ENCODE results near the gene ROBO2. TPM values are rescaled to one million over a fixed set of nuclear protein-coding genes. Genes with fewer than 3 reads are reported as not detected.

The ROBO2 gene
- polyA plus RNA-seq, 1 of the 3 experiments (the other 2 are of a cell fraction) = not detected

DNA sequence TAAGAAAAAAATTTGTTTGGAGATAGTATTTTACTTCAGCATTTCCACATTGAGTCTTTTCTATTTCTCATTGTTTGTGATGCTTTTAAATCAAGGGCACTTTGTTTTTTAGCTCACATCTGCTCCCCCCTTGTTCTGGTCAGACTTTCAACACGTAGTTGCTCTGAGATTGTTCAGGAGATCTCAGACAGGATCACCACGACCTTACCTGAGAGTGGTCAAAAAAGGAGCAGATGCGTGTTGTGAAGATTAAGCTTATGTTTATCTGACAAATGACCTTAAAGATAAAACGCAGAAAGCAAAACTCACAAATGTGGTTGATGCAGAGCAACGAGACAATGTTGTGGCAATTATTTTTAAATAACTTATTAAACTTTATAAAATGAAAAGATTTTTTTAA lies 298.3 kb downstream of the ROBO2 start:
- CTCF ChIA-PET = interaction anchor here (0.6 to 4.3 kb wide), 4 partner anchors 10 to 658 kb away, joined by 3 to 26 read pairs (median 6); no protein-coding TSS in a partner anchor
- Histone ChIP-seq H3K4me3 (ENCODE audit: low read depth in 2 of 2, low read length in 1 of 2) (no peak overlapping the region), H3K27ac (ENCODE audit: low read depth in 2 of 2, low read length in 1 of 2) (no peak overlapping the region), H3K9ac (no peak overlapping the region), H3K4me2 (no peak overlapping the region), H3K27me3 (ENCODE audit: insufficient read depth) (no peaks in the 10 kb centered on the region), H4K20me1 (ENCODE audit: insufficient read depth) (no peaks in the 10 kb centered on the region), H3K79me2 (ENCODE audit: insufficient read depth) (no peaks in the 10 kb centered on the region), H3K36me3 (replicated peaks in 1 of 2; ENCODE audit: control insufficient read depth in 1 of 2, insufficient read depth in 2 of 2, low read length in 1 of 2) (no peaks in the 10 kb centered on the region), H3K9me3 (no peaks in the 10 kb centered on the region), H3F3A (replicated peaks; ENCODE audit: insufficient read depth) (no peaks in the 10 kb centered on the region), H2AFZ (ENCODE audit: low read depth) (no peak overlapping the region), H3K9me2 (no peaks in the 10 kb centered on the region), H3K4me1 (ENCODE audit: control insufficient read depth in 1 of 2, insufficient read depth in 2 of 2, low read depth in 1 of 2, low read length in 1 of 2) (no peaks in the 10 kb centered on the region)
- no peak for DNase-seq
- POLR2A ChIA-PET = no interaction called here
- 41% methylated on average over 5 of the region's 5 CpGs for WGBS (ENCODE audit: low lambda C conversion rate)
- TF ChIP-seq, protein P1, sequence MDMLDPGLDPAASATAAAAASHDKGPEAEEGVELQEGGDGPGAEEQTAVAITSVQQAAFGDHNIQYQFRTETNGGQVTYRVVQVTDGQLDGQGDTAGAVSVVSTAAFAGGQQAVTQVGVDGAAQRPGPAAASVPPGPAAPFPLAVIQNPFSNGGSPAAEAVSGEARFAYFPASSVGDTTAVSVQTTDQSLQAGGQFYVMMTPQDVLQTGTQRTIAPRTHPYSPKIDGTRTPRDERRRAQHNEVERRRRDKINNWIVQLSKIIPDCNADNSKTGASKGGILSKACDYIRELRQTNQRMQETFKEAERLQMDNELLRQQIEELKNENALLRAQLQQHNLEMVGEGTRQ (IDR thresholded peaks at IDR 0.05; ENCODE audit: borderline replicate concordance, low read depth, low read length) = no peak
- no peak for TF ChIP-seq FOXJ3 (CRISPR knock-in tag; IDR thresholded peaks at IDR 0.05)
- no peak for TF ChIP-seq POLR2AphosphoS5 (IDR thresholded peaks at IDR 0.05; ENCODE audit: low read depth, low read length)
- TF ChIP-seq GABPA (IDR thresholded peaks at IDR 0.05; ENCODE audit: low read depth) = no peak
- no peak for TF ChIP-seq FOSL2 (IDR thresholded peaks at IDR 0.05; ENCODE audit: borderline replicate concordance, low read depth)
- no peak for TF ChIP-seq TAF1 (IDR thresholded peaks at IDR 0.05; ENCODE audit: borderline replicate concordance, low read depth, low read length)
- no peak for TF ChIP-seq RCOR1 (IDR thresholded peaks at IDR 0.05; ENCODE audit: low read length)
- TF ChIP-seq, protein P2, sequence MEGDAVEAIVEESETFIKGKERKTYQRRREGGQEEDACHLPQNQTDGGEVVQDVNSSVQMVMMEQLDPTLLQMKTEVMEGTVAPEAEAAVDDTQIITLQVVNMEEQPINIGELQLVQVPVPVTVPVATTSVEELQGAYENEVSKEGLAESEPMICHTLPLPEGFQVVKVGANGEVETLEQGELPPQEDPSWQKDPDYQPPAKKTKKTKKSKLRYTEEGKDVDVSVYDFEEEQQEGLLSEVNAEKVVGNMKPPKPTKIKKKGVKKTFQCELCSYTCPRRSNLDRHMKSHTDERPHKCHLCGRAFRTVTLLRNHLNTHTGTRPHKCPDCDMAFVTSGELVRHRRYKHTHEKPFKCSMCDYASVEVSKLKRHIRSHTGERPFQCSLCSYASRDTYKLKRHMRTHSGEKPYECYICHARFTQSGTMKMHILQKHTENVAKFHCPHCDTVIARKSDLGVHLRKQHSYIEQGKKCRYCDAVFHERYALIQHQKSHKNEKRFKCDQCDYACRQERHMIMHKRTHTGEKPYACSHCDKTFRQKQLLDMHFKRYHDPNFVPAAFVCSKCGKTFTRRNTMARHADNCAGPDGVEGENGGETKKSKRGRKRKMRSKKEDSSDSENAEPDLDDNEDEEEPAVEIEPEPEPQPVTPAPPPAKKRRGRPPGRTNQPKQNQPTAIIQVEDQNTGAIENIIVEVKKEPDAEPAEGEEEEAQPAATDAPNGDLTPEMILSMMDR (IDR thresholded peaks at IDR 0.05) = no peak

DNA sequence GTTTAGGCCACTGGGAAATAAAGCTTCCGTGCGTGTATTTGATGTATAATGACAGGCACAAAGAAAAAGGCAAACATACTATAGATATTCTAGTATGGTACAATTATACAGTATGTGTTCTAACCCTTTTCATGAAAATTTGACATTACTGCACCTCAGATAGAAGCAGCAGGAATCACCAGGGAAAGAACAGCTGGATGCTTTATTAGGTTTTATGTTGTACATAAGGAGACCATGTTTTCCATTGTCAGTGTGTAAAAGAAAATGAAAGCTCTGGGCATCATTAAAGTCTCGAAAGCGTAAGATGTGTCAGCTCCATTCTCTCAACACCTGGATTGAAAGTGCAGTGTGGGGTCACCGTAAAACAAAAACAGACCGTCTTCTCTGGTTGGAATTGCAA lies 302.1 kb downstream of the ROBO2 start:
- Histone ChIP-seq H3K9me2 (no peaks in the 10 kb centered on the region), H3K9ac (no peak overlapping the region), H4K20me1 (ENCODE audit: insufficient read depth) (no peaks in the 10 kb centered on the region), H3K4me3 (ENCODE audit: low read depth in 2 of 2, low read length in 1 of 2) (no peak overlapping the region), H2AFZ (ENCODE audit: low read depth) (no peak overlapping the region), H3K4me1 (ENCODE audit: control insufficient read depth in 1 of 2, insufficient read depth in 2 of 2, low read depth in 1 of 2, low read length in 1 of 2) (no peaks in the 10 kb centered on the region), H3F3A (replicated peaks; ENCODE audit: insufficient read depth) (no peaks in the 10 kb centered on the region), H3K4me2 (no peak overlapping the region), H3K27ac (ENCODE audit: low read depth in 2 of 2, low read length in 1 of 2) (no peak overlapping the region), H3K79me2 (ENCODE audit: insufficient read depth) (no peaks in the 10 kb centered on the region), H3K36me3 (replicated peaks in 1 of 2; ENCODE audit: control insufficient read depth in 1 of 2, insufficient read depth in 2 of 2, low read length in 1 of 2) (no peaks in the 10 kb centered on the region), H3K9me3 (no peaks in the 10 kb centered on the region), H3K27me3 (ENCODE audit: insufficient read depth) (no peaks in the 10 kb centered on the region)
- WGBS (ENCODE audit: low lambda C conversion rate) = 65% methylated on average over 6 of the region's 6 CpGs
- CTCF ChIA-PET = interaction anchor here (1.3 kb wide), 1 partner anchor 9 kb away, joined by 3 read pairs; no protein-coding TSS in a partner anchor
- TF ChIP-seq YY1 (IDR thresholded peaks at IDR 0.05; ENCODE audit: low read depth) = no peak
- no peak for TF ChIP-seq RXRA (IDR thresholded peaks at IDR 0.05; ENCODE audit: borderline replicate concordance, low read depth)
- TF ChIP-seq FOXJ3 (CRISPR knock-in tag; IDR thresholded peaks at IDR 0.05) = no peak
- TF ChIP-seq MAX (IDR thresholded peaks at IDR 0.05; ENCODE audit: low read depth) = no peak
- TF ChIP-seq, protein P1 (IDR thresholded peaks at IDR 0.05; ENCODE audit: borderline replicate concordance, low read depth, low read length) = no peak
- no peak for TF ChIP-seq MEF2A (IDR thresholded peaks at IDR 0.05; ENCODE audit: borderline replicate concordance, low read depth)
- TF ChIP-seq, protein P3, sequence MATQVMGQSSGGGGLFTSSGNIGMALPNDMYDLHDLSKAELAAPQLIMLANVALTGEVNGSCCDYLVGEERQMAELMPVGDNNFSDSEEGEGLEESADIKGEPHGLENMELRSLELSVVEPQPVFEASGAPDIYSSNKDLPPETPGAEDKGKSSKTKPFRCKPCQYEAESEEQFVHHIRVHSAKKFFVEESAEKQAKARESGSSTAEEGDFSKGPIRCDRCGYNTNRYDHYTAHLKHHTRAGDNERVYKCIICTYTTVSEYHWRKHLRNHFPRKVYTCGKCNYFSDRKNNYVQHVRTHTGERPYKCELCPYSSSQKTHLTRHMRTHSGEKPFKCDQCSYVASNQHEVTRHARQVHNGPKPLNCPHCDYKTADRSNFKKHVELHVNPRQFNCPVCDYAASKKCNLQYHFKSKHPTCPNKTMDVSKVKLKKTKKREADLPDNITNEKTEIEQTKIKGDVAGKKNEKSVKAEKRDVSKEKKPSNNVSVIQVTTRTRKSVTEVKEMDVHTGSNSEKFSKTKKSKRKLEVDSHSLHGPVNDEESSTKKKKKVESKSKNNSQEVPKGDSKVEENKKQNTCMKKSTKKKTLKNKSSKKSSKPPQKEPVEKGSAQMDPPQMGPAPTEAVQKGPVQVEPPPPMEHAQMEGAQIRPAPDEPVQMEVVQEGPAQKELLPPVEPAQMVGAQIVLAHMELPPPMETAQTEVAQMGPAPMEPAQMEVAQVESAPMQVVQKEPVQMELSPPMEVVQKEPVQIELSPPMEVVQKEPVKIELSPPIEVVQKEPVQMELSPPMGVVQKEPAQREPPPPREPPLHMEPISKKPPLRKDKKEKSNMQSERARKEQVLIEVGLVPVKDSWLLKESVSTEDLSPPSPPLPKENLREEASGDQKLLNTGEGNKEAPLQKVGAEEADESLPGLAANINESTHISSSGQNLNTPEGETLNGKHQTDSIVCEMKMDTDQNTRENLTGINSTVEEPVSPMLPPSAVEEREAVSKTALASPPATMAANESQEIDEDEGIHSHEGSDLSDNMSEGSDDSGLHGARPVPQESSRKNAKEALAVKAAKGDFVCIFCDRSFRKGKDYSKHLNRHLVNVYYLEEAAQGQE (IDR thresholded peaks at IDR 0.05; ENCODE audit: low read depth, low read length) = no peak
- TF ChIP-seq NRF1 (IDR thresholded peaks at IDR 0.05; ENCODE audit: low read depth, low read length) = no peak
- TF ChIP-seq RAD21 (IDR thresholded peaks at IDR 0.05; ENCODE audit: low read length) = no peak
- TF ChIP-seq GATA2 (CRISPR knock-in tag; IDR thresholded peaks at IDR 0.05) = no peak
- POLR2A ChIA-PET = no interaction called here
- no peak for DNase-seq

Measured in SK-N-SH (cell line).